Astrocyte (in vitro differentiated cells and primary cell): ENCODE measurements around the gene ATRNL1.

ENCODE experiments used
- CTCF ChIP-seq: IDR thresholded peaks from 2 replicates; pipeline ENCODE4 v1.5.1; 2011; ENCODE audit warnings: low read depth, mild to moderate bottlenecking, inconsistent platforms, low read length, moderate library complexity; ENCODE audit not compliant: insufficient read depth
- EZH2 ChIP-seq: IDR thresholded peaks from 2 replicates; pipeline ENCODE4 v1.6.1; 2012; ENCODE audit warnings: mild to moderate bottlenecking, low read length, inconsistent platforms; ENCODE audit not compliant: insufficient read depth

GRCh38 chr10:115977855-115978254 lies 884.7 kb downstream of the ATRNL1 start:
- TF ChIP-seq CTCF, result no peak
- TF ChIP-seq EZH2, result no peak
